ENCODE results near the gene RANGAP1. TPM values are rescaled to one million over a fixed set of nuclear protein-coding genes. Genes with fewer than 3 reads are reported as not detected.

RANGAP1 gene
- total and polyA plus RNA-seq, 2 of the 13 experiments (the other 11 are each of a cell fraction or from before 2014, with no cell fraction given) = 51.8 to 83.9 TPM

DNA sequence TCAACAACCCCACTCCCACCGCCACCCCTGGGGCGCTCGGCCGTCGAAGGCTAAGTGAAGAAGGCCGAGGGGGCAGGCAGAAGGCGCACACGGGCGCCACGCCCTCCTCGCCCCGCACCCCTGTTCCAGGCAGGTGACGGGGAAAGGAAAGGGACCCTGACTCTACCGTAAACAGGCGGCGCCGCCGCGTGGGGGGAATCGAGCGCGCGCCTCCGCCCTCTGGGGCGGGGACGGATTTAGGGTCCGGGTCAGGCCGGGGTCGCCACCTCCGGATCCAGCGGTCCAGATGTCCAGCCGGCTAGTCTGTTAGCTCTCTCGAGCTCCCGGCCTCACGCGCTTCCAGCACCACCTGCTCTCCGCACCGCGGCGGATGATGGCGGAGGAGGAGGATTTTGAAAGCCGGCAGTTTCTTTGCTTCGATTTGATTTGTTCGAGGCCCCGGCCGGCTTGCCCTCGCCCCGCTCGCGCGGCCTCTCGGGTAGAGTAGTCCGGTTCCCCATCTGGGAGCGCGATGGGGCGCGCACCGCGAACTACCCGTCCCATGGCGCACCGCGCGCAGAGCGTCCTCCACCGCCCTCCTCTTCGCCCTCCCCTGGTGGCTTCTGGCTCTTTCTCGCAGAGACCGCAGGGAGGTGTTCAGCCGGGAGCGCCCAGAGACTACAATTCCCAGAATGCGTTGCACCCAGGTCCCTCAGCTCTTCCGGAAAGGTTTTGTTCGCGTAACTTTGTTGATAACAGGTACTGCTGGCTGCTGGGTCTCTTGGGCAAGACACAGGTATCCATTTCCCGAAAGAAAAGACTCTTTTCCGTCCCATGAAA, at the start of gene RANGAP1 (continued):
- no peak for TF ChIP-seq ZMAT3 (CRISPR knock-in tag; conservative IDR thresholded peaks at IDR 0.05)
- no peak for TF ChIP-seq KDM6A (CRISPR knock-in tag; IDR thresholded peaks at IDR 0.05; ENCODE audit: low read depth)
- TF ChIP-seq ZNF383 (CRISPR knock-in tag; IDR thresholded peaks at IDR 0.05; ENCODE audit: borderline replicate concordance) = no peak
- no peak for TF ChIP-seq ETS1 (CRISPR knock-in tag; IDR thresholded peaks at IDR 0.05)
- no peak for TF ChIP-seq JUND (CRISPR knock-in tag; IDR thresholded peaks at IDR 0.05)
- TF ChIP-seq, protein P1, sequence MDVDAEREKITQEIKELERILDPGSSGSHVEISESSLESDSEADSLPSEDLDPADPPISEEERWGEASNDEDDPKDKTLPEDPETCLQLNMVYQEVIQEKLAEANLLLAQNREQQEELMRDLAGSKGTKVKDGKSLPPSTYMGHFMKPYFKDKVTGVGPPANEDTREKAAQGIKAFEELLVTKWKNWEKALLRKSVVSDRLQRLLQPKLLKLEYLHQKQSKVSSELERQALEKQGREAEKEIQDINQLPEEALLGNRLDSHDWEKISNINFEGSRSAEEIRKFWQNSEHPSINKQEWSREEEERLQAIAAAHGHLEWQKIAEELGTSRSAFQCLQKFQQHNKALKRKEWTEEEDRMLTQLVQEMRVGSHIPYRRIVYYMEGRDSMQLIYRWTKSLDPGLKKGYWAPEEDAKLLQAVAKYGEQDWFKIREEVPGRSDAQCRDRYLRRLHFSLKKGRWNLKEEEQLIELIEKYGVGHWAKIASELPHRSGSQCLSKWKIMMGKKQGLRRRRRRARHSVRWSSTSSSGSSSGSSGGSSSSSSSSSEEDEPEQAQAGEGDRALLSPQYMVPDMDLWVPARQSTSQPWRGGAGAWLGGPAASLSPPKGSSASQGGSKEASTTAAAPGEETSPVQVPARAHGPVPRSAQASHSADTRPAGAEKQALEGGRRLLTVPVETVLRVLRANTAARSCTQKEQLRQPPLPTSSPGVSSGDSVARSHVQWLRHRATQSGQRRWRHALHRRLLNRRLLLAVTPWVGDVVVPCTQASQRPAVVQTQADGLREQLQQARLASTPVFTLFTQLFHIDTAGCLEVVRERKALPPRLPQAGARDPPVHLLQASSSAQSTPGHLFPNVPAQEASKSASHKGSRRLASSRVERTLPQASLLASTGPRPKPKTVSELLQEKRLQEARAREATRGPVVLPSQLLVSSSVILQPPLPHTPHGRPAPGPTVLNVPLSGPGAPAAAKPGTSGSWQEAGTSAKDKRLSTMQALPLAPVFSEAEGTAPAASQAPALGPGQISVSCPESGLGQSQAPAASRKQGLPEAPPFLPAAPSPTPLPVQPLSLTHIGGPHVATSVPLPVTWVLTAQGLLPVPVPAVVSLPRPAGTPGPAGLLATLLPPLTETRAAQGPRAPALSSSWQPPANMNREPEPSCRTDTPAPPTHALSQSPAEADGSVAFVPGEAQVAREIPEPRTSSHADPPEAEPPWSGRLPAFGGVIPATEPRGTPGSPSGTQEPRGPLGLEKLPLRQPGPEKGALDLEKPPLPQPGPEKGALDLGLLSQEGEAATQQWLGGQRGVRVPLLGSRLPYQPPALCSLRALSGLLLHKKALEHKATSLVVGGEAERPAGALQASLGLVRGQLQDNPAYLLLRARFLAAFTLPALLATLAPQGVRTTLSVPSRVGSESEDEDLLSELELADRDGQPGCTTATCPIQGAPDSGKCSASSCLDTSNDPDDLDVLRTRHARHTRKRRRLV (CRISPR knock-in tag; IDR thresholded peaks at IDR 0.05) = no peak; the same call in 1 of the 2 replicates
- TF ChIP-seq ZNF572 (CRISPR knock-in tag; IDR thresholded peaks at IDR 0.05) = no peak
- TF ChIP-seq, protein P2, sequence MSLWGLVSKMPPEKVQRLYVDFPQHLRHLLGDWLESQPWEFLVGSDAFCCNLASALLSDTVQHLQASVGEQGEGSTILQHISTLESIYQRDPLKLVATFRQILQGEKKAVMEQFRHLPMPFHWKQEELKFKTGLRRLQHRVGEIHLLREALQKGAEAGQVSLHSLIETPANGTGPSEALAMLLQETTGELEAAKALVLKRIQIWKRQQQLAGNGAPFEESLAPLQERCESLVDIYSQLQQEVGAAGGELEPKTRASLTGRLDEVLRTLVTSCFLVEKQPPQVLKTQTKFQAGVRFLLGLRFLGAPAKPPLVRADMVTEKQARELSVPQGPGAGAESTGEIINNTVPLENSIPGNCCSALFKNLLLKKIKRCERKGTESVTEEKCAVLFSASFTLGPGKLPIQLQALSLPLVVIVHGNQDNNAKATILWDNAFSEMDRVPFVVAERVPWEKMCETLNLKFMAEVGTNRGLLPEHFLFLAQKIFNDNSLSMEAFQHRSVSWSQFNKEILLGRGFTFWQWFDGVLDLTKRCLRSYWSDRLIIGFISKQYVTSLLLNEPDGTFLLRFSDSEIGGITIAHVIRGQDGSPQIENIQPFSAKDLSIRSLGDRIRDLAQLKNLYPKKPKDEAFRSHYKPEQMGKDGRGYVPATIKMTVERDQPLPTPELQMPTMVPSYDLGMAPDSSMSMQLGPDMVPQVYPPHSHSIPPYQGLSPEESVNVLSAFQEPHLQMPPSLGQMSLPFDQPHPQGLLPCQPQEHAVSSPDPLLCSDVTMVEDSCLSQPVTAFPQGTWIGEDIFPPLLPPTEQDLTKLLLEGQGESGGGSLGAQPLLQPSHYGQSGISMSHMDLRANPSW (CRISPR knock-in tag; IDR thresholded peaks at IDR 0.05; ENCODE audit: borderline replicate concordance) = no peak
- peak; percentile 51; the same call in 1 of the 2 replicates for TF ChIP-seq SP140L (CRISPR knock-in tag; IDR thresholded peaks at IDR 0.05; ENCODE audit: borderline replicate concordance)
- no peak for TF ChIP-seq SNRNP70 (IDR thresholded peaks at IDR 0.05; ENCODE audit: low read depth, low read length)
- TF ChIP-seq, protein P3, sequence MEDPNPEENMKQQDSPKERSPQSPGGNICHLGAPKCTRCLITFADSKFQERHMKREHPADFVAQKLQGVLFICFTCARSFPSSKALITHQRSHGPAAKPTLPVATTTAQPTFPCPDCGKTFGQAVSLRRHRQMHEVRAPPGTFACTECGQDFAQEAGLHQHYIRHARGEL (CRISPR knock-in tag; IDR thresholded peaks at IDR 0.05) = no peak
- TF ChIP-seq ZNF160 (CRISPR knock-in tag; IDR thresholded peaks at IDR 0.05) = peak; percentile 57; the same call in 1 of the 2 replicates
- no peak for TF ChIP-seq IRF9 (CRISPR knock-in tag; IDR thresholded peaks at IDR 0.05; ENCODE audit: borderline replicate concordance)
- no peak for TF ChIP-seq PAF1 (CRISPR knock-in tag; IDR thresholded peaks at IDR 0.05)
- no peak for TF ChIP-seq ZNF337 (CRISPR knock-in tag; IDR thresholded peaks at IDR 0.05; ENCODE audit: borderline replicate concordance, low read depth)
- peak; percentile 9 for TF ChIP-seq FOSL2 (CRISPR knock-in tag; IDR thresholded peaks at IDR 0.05)
